Activated CD4-positive, CD25-positive, alpha-beta regulatory T cell (primary cell): ENCODE measurements around the gene PPP1R27.
"Not testable (repeated sequence)": the region's sequence is repeated elsewhere in the genome, so short reads cannot be mapped to it uniquely, and the experiment has no call there.

Source experiments
- DNase-seq, 4 experiments: peaks; one replicate each; lab custom pipeline; 2025; lab: John Stamatoyannopoulos, UW

The PPP1R27 gene

GRCh38 chr17:81840826-81841778 lies 6.3 kb upstream of the PPP1R27 start:
- DNase-seq = no peak

GRCh38 chr17:81840059-81840458 lies 5.2 kb upstream of the PPP1R27 start:
- not testable (repeated sequence) for DNase-seq

GRCh38 chr17:81839301-81839700 lies 4.5 kb upstream of the PPP1R27 start:
- DNase-seq = no peak

DNA sequence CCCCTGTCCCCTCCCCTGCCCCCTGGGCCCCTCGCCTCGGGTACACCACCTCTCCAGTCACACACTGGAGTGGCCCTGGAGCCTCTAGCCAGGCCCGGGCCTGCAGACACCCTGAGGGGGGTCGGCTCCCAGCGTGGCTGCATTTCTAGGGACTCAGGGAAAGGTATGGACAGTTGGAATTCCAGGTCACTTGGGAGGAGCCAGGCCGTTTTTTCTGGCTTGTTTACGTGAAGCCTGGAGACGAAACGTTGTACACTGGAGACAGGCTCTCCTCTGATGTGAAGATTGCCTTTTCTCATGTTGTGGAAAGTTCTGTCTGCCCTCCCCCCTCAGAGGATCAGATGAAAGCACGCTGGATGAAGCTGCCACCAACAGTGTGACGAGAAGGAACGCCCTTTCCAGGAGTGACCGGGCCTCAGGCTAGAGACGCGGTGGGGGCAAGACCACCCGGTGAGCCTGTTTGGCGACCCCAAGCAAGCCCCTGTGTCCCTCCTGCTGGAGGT lies 4.0 kb upstream of the PPP1R27 start:
- no peak for DNase-seq

- no peak for DNase-seq
Observed at GRCh38 chr17:81837641-81838040, 2.8 kb upstream of the PPP1R27 start.

DNA sequence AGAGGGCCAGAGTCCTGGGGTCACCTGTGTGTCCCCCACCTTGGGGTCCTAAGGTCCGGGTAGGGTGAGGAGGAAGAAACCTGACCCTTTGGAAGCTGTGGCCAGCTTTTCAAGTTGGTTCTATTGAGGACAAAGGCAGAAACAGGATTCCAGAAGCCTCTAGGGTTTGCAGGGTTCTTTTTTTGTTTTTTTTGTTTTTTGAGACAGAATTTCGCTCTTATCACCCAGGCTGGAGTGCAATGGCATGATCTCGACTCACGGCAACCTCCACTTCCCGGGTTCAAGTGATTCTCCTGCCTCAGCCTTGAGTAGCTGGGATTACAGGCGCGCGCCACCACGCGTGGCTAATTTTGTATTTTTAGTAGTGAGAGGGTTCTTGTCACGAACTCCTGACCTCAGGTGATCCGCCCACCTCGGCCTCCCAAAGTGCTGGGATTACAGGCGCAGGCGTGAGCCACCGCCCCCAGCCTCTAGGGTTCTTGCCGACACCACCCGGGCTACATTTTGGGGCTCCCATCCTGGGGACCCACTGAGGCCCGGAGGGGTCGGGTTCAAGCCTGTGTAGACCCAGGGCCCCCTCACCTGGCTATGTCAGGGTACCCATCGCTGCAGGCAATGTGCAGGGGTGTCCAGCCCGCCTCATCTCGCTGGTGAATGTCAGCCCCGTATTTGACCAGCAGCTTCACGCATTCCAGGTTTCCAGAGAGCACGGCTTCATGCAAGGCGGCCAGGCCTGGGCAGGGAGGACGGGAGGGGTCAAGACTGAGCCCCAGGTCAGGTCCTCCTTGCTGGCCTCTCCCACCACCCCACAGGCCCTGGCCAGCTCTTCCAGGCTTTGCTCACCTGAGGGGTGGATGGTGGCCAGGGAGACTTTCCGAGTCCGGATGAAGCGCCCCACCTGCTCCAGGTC lies 674 bp downstream of the PPP1R27 start:
- DNase-seq = no peak

- peak; percentile 89 to 92 (median 90) for DNase-seq
Observed at GRCh38 chr17:81833160-81833920, 1.5 kb downstream of the PPP1R27 start, which contains the start of gene MCRIP1. Gene MCRIP1 (minus strand): TSS chr17:81833291. CDS start chr17:81824506, 8,785 bp downstream.

DNA sequence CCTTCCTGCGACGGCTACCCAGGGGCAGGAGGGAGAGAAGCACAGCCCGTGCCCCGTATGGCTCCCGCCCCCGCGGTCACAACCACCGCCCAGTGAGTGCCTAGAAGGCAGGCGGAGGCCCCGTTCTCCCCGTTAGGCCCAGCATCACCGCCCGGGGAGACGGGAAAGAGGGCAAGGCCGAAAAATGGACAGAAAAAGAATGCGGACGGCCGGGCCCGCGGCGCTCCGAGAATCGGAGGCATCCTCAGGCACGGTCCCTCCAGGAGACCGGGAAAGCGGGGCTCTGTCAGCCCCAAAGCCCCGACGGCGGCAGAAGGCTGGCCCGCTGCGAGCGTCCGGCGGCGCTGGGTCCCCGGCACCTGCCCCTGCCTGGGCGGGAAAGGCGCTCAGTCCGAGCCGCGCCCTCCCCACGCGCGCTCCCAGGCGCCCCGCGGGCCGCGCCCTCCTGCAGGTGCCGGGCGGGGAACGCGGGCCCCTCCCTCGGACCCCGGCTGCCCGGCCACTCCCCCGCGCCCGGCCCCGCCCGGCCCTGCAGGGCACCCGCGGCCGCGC lies 2.2 kb downstream of the PPP1R27 start:
- peak in 1 of 4 experiments; percentile 34 for DNase-seq

DNA sequence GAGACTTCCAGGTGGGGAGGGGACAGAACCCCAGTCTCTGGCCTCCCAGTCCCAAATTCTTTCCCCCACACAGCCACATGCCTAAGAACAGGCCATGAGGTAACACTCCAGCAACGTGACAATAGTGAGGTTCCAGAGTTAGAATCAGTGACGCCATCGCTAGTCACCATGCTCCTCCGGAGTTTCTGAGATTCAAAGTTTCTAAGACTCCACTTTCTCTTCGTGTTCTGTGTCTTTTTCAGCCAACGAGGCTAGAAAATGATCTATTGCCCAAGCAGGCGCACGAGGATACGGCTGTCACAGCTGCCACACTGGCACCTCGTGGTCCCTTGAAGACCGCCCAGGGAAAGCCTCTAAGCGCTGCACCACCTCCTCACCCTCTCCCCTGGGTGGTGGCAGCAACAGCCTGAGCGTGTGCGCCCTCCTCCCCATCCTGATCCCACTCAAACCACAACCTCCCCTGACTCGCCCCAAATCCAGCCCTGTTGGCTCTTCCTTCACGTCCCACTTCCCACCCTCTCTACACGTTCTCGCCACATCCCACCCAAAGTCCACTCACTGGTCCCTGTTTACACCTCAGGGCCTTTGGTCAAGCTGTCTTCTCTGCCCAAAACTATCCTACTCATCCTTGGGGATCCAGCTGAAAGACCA lies 2.8 kb downstream of the PPP1R27 start:
- DNase-seq = peak in 1 of 4 experiments; percentile 21

DNA sequence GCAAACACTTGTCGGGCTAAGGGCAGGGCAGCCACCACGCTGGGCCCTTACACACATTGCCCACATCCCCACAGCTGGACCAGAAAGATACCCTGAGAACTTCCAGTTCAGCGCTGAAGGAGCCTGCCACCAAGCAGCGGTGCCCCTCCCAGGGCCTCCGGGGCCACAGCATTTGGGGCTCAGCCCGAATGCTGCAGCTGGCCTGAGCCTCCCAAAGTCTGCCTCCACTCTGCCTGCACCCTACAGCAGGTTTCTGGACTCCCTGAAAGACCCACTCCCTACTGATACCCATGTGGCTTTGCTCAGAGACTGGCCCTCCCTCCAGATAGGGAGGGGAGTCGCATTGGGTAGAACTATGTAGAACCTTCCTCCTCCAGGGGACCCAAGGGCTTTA lies 3.3 kb downstream of the PPP1R27 start:
- DNase-seq = no peak

- no peak for DNase-seq
Observed at GRCh38 chr17:81829858-81830257, 5.0 kb downstream of the PPP1R27 start.

DNA sequence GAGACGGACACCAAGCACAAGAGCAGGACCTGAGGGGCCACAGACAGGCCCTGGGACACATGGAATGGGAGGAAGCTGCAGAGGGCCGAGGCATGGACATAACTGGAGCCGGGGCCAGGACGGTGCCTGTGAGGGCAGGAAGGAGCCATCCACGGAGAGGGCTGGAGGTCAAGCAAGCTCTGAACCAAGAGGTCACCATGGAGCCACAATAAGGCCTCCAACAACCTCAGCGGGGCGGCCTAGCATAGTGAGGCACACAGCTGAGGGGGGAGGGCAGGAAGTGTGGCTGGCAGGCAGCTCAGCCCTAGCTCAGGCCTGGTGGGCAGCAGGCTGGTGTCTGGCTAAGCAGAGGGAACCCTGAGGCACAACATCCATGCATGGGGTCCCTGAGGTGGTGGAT lies 6.2 kb downstream of the PPP1R27 start:
- no peak for DNase-seq

GRCh38 chr17:81825841-81826466 lies 8.9 kb downstream of the PPP1R27 start:
- DNase-seq = no peak

DNA sequence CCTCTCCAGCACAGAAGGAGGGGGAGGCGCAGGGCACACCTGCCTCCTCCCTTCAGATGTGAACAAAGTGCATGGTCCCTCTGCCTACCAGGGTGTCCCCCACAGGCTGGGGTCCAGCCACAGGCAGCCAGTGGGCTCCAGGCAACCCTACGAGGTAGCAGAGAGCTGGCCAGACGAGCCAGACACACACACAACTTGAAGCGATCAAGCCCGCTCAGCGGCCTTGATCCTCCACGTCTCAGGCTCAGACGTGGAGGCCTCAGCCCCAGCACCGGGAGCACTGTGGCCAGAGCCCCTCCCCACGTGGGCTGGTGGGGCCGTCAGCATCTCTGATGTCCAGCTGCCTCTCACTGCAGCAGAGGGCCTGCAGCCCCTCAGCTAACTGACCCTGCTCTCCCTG lies 10.3 kb downstream of the PPP1R27 start:
- DNase-seq = no peak

DNA sequence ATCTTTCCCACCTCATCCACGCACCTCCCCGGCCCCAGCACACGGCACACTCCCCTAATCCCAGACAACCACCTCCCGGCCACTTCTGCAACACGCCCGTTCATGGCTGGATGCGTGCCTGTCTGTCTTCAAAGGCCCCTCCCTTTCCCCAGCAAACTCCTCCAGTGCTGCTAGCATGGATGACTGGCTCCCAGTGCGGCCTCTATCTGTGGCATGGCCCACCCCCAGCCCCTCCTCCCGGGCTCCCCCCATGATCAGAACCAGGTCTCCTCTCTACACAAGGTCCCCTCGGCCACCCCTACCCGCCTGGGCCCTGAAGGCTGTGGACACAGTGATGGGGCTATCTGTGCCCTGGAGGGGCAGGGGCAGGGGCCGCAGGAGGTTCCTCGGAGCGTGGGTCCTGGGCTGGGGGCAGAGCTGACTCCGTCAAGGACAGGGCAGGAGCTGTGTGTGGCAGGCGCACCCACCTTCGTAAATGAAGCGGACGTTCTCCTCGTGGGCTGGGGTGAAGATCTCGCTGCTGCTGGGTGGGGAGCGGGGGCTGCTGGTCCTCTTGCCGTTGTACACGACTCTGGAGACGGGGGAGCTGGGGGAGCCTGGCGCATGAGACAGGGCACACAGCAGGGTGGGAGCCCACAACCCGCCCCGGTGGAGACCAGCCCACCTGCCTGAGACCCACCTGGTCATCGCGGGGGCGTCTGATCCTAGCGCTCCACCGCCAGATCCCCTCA lies 10.9 kb downstream of the PPP1R27 start:
- no peak for DNase-seq

DNA sequence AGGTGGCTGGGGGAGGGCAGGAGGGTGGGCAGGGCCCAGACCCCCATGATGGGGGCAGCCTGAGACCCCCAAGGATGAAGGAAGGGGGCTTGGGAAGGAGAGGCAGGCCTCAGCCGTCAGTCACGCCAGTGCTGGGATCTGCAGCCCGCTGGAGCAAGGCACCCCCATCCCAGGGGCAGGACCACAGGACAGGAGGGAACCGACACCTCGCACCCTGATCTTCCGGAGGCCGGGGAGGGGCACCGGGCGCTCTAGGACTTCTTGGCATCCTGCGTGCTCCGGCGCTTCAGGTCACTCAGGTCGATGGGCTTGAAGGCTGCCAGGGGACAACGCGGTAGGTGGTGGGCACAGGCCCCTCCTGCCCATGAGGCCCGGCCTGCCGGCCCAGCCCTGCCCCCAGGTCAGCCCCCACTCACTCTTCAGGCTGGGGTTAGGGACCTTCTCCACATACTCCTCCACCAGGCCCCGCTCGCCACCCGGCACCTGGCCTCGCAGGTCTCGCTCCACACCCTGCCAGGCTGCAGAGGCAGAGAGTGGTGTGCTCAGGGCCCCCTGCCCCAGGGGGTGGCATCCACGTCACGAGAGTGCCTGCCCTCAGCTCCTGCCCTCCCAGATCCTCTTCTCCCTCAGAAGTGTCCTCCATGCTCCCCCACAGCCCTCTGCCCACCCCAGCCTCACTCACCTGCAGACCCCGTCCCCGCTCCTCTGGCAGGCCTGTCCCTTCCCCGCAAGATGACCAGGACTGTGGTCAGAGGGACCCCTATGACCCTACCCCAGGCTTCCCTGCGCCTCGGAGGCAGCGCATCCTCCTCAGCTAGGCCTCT lies 11.6 kb downstream of the PPP1R27 start:
- no peak for DNase-seq

DNA sequence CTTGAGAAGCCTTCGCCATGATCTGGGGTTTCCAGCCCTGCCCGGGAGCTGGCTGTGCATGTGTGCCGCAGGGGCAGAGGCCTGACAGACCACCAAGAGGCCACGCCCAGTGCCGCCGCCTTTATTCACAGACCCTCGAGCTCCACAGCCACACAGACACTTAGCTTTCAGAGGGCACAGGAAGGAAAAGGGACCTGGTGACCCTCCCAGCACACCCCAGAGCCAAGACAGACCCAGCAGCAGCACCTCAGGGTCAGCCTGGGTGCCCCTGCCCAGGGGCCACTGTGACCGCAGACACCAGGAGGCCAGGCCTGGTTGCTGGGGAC lies 12.6 kb downstream of the PPP1R27 start:
- DNase-seq = no peak

DNA sequence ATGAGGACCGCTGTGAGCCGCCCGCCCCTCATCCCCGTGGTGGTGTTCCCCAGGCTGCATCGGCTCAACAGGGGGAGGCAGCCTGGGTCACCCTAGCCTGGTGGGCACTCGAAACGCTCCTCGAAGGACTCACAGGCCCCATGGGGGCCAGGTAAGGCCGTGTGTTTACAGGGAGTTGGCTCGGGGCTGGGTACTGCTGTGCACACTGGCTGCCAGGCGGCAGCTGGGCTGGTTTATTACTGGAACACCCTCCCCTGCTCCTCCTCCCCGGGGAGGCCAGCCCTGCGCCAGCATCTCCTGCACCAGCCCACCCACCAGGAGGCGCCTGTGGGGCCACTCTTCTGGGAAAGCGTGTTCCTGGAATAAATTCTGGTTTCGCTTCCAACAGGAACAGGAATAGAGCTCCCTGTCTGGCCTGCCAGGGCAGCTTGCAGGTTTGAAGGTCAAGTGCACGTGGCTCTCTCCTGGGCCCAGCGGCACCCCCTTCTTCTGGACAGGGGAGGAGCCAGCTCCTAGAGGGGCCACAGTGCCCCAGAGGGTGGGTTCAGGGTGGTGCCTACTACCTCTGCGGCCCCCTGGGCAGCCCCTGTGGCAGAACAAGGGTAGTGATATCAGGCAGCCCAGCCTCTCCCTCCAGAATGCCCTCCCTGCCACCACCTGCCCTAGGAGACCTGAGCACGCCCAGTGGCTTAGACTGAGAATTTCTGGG lies 13.1 kb downstream of the PPP1R27 start:
- DNase-seq = no peak
